Activated CD8-positive, alpha-beta T cell treated with anti-CD3 and anti-CD28 coated beads for 36 hours (primary cell): Measurements from ENCODE around the gene MGAT4A. TPM values are rescaled to one million over a fixed set of nuclear protein-coding genes. Genes with fewer than 3 reads are reported as not detected.
"Not testable (repeated sequence)": the region's sequence is repeated elsewhere in the genome, so short reads cannot be mapped to it uniquely, and the experiment has no call there.

Experiments used
- ATAC-seq: fragments of 200-7000 bp; cut with Tn5 transposase; one replicate; pipeline ENCODE4 v1.10.0; 2021; ENCODE audit warnings: mild to moderate bottlenecking, moderate library complexity
- CTCF ChIA-PET: fragments of 350-600 bp; sonication (Branson Sonifier 250); formaldehyde crosslinking; loops from one replicate; lab custom pipeline; 2021; ENCODE audit warnings: antibody characterized with exemption; lab: Charles Lee
- POLR2A ChIA-PET: fragments of 350-600 bp; sonication (Branson Sonifier 250); formaldehyde crosslinking; loops from one replicate; lab custom pipeline; 2021; ENCODE audit warnings: antibody characterized with exemption; lab: Charles Lee
- DNase-seq: peaks from one replicate; pipeline ENCODE4 v3.0.0-alpha.2; 2020
- H3K27ac Mint-ChIP-seq: one replicate; pipeline ENCODE4 v1.8.0; 2021; ENCODE audit warnings: mild to moderate bottlenecking, mixed read lengths
- H3K27me3 Mint-ChIP-seq: one replicate; pipeline ENCODE4 v1.8.0; 2021; ENCODE audit warnings: mixed read lengths
- H3K36me3 Mint-ChIP-seq: one replicate; pipeline ENCODE4 v1.8.0; 2021; ENCODE audit warnings: low read depth, mixed read lengths
- H3K4me1 Mint-ChIP-seq: one replicate; pipeline ENCODE4 v1.8.0; 2021; ENCODE audit warnings: low read depth, mixed read lengths
- H3K4me3 Mint-ChIP-seq: one replicate; pipeline ENCODE4 v1.8.0; 2021; ENCODE audit warnings: mild to moderate bottlenecking, moderate library complexity, mixed read lengths
- H3K9me3 Mint-ChIP-seq: one replicate; pipeline ENCODE4 v1.8.0; 2021; ENCODE audit warnings: mixed read lengths
- CTCF ChIP-seq: fragments of 200-600 bp; IDR thresholded peaks from one replicate; pipeline ENCODE4 v1.8.0; 2022; ENCODE audit warnings: antibody characterized with exemption, mild to moderate bottlenecking
- intact Hi-C: fragments of 100-400 bp; cut with micrococcal nuclease; formaldehyde crosslinking; loops from one replicate; pipeline ENCODE4 v1.10.0; 2022
- total RNA-seq, 2 experiments: library from RNA; stranded (reverse); gene quantifications; one replicate each; pipeline ENCODE4 v1.2.3, GENCODE V29; 2021

MGAT4A gene
- total RNA-seq, 2 experiments from 2014 or later, result 57.6 to 59.0 TPM

GRCh38 chr2:98729652-98730051 is 1.3 kb downstream of the MGAT4A start:
- ChIA-PET CTCF (interaction anchor here (0.6 to 5.3 kb wide), 13 partner anchors 9 to 107 kb away, joined by 3 to 37 read pairs (median 4); no protein-coding TSS in a partner anchor), POLR2A (interaction anchor here (0.7 to 9.7 kb wide), 9 partner anchors 11 to 607 kb away, joined by 3 to 85 read pairs (median 9); no protein-coding TSS in a partner anchor)
- no peak for ATAC-seq
- H3K4me3 Mint-ChIP-seq, result peak overlapping the region; percentile 89
- H3K9me3 Mint-ChIP-seq, result peaks cover 3% of the 10 kb centered on the region
- no peak for DNase-seq
- intact Hi-C loops, result loop anchor here (2.0 to 10.0 kb wide), 2 partner anchors 65 to 105 kb away; no protein-coding TSS in a partner anchor
- H3K27ac Mint-ChIP-seq, result peak overlapping the region; percentile 84
- peaks cover 57% of the 10 kb centered on the region for H3K4me1 Mint-ChIP-seq
- H3K27me3 Mint-ChIP-seq, result no peaks in the 10 kb centered on the region
- TF ChIP-seq CTCF, result no peak
- peaks cover 19% of the 10 kb centered on the region for H3K36me3 Mint-ChIP-seq

- intact Hi-C loops, result loop anchor here (2.0 kb wide), 1 partner anchor 63 kb away; no protein-coding TSS in a partner anchor
- Mint-ChIP-seq H3K4me3 (peak overlapping the region; percentile 89), H3K27ac (peak overlapping the region; percentile 84), H3K4me1 (peaks cover 56% of the 10 kb centered on the region), H3K36me3 (peaks cover 29% of the 10 kb centered on the region)
- H3K27me3 Mint-ChIP-seq, DNase-seq, H3K9me3 Mint-ChIP-seq, ATAC-seq: not testable (repeated sequence)
- CTCF ChIA-PET, result interaction anchor here (1.0 to 2.2 kb wide), 12 partner anchors 9 to 94 kb away, joined by 3 to 8 read pairs (median 4); no protein-coding TSS in a partner anchor
- POLR2A ChIA-PET, result interaction anchor here (0.6 to 5.9 kb wide), 7 partner anchors 10 to 264 kb away, joined by 3 to 42 read pairs (median 3); partner anchors contain the start of genes COA5 and UNC50
These were observed 2.7 kb downstream of the MGAT4A start for GRCh38 chr2:98728088-98728718.

- no peak for TF ChIP-seq CTCF
- Mint-ChIP-seq H3K4me3 (peak overlapping the region; percentile 76), H3K9me3 (peaks cover 4% of the 10 kb centered on the region), H3K27me3 (no peaks in the 10 kb centered on the region), H3K27ac (peak overlapping the region; percentile 67), H3K36me3 (peaks cover 31% of the 10 kb centered on the region), H3K4me1 (peaks cover 56% of the 10 kb centered on the region)
- POLR2A ChIA-PET, result interaction anchor here (0.6 to 5.9 kb wide), 7 partner anchors 9 to 119 kb away, joined by 3 to 42 read pairs (median 4); partner anchors contain the start of genes COA5 and UNC50
- ATAC-seq (no peak), DNase-seq (no peak)
- CTCF ChIA-PET, result interaction anchor here (1.3 to 2.2 kb wide), 8 partner anchors 8 to 95 kb away, joined by 3 to 8 read pairs (median 6); no protein-coding TSS in a partner anchor
- intact Hi-C loops, result loop anchor here (2.0 kb wide), 1 partner anchor 63 kb away; no protein-coding TSS in a partner anchor
These were observed 3.4 kb downstream of the MGAT4A start for GRCh38 chr2:98727369-98728087.

- H3K4me1 Mint-ChIP-seq, result peaks cover 57% of the 10 kb centered on the region
- peaks cover 36% of the 10 kb centered on the region for H3K36me3 Mint-ChIP-seq
- no peak for DNase-seq
- intact Hi-C loops, result no loop called here
- ATAC-seq, result no peak
- no peaks in the 10 kb centered on the region for H3K27me3 Mint-ChIP-seq
- peaks cover 8% of the 10 kb centered on the region for H3K9me3 Mint-ChIP-seq
- no peak for TF ChIP-seq CTCF
- peak overlapping the region; percentile 67 for H3K27ac Mint-ChIP-seq
- ChIA-PET POLR2A (interaction anchor here (0.9 to 5.9 kb wide), 7 partner anchors 8 to 95 kb away, joined by 3 to 42 read pairs (median 4); no protein-coding TSS in a partner anchor), CTCF (interaction anchor here (0.9 to 2.2 kb wide), 6 partner anchors 8 to 96 kb away, joined by 3 to 8 read pairs (median 5); no protein-coding TSS in a partner anchor)
- H3K4me3 Mint-ChIP-seq, result peak overlapping the region; percentile 76
These were observed 4.1 kb downstream of the MGAT4A start for GRCh38 chr2:98726735-98727368.

GRCh38 chr2:98726205-98726604 is 4.7 kb downstream of the MGAT4A start:
- H3K27ac Mint-ChIP-seq, result peak overlapping the region; percentile 67
- H3K4me3 Mint-ChIP-seq, result peak overlapping the region; percentile 76
- ATAC-seq, result no peak
- H3K4me1 Mint-ChIP-seq, result peaks cover 57% of the 10 kb centered on the region
- DNase-seq, result no peak
- peaks cover 10% of the 10 kb centered on the region for H3K9me3 Mint-ChIP-seq
- POLR2A ChIA-PET, result interaction anchor here (0.8 to 5.9 kb wide), 8 partner anchors 8 to 96 kb away, joined by 3 to 42 read pairs (median 4); no protein-coding TSS in a partner anchor
- peaks cover 38% of the 10 kb centered on the region for H3K36me3 Mint-ChIP-seq
- intact Hi-C loops, result no loop called here
- CTCF ChIA-PET, result interaction anchor here (0.9 to 2.2 kb wide), 3 partner anchors 8 to 67 kb away, joined by 3 to 7 read pairs (median 6); no protein-coding TSS in a partner anchor
- no peak for TF ChIP-seq CTCF
- no peaks in the 10 kb centered on the region for H3K27me3 Mint-ChIP-seq
